Measurements from ENCODE around the gene SYT3. TPM values are rescaled to one million over a fixed set of nuclear protein-coding genes. Genes with fewer than 3 reads are reported as not detected.
A peak's percentile ranks its signal among the peaks of the same experiment; 100 is the strongest.
"Not testable (repeated sequence)": the region's sequence is repeated elsewhere in the genome, so short reads cannot be mapped to it uniquely, and the experiment has no call there.

Gene SYT3
- total RNA-seq, 1 experiment from 2014 or later, result not detected

DNA sequence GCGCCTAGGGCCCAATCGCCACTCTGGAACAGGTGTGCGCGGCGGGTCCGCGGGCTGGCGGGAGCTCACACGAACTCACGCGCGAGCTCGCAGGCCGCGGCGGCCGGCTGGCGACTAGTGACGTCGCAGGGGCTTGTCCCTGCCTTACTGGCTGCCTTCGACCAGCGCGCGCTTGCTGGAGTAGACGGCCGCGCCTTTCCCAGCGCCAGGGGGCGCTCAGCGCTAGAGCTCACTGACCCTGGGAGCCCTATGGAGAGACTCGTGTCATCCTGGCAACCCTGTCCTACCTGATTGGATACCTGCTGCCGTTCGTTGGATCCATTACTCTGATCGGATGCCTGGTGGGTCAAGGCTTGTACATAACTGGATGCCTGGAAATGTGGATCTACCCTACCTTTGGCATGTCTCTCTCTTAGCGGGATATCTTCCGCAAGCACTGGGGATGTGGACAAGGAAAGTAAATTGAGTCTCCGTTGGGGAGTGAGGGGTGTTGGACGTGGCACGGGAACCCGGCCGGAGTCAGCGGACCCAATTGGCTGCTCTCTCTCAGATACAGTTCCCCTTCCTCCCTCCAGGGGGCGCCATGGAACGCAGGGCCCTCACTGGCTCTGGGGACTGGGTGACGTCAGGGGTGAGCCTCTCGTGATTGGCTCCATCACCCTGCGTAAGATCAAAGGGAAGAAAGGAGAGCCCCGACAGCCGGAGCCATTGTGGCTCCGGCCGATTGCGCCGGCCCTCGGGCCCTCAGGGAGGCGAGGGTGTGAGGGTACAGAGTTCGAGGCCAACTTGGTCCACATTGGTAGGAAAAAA is 35.2 kb downstream of the SYT3 start:
- H3K4me1 Mint-ChIP-seq (ENCODE audit: low read depth, unreplicated experiment); H3K9me3 Mint-ChIP-seq (ENCODE audit: low read depth, unreplicated experiment); H3K4me3 Mint-ChIP-seq (ENCODE audit: low read depth, unreplicated experiment); H3K27ac Mint-ChIP-seq (ENCODE audit: unreplicated experiment); BruUV-seq (replicated peaks); H3K36me3 Mint-ChIP-seq (ENCODE audit: insufficient read depth, unreplicated experiment); CTCF ChIA-PET; intact Hi-C loops (cut with micrococcal nuclease; ENCODE audit: unreplicated experiment); DNase-seq: not testable (repeated sequence)
- H3K27me3 Mint-ChIP-seq (ENCODE audit: unreplicated experiment), result peaks cover 44% of the 10 kb centered on the region
- TF ChIP-seq, protein P1, sequence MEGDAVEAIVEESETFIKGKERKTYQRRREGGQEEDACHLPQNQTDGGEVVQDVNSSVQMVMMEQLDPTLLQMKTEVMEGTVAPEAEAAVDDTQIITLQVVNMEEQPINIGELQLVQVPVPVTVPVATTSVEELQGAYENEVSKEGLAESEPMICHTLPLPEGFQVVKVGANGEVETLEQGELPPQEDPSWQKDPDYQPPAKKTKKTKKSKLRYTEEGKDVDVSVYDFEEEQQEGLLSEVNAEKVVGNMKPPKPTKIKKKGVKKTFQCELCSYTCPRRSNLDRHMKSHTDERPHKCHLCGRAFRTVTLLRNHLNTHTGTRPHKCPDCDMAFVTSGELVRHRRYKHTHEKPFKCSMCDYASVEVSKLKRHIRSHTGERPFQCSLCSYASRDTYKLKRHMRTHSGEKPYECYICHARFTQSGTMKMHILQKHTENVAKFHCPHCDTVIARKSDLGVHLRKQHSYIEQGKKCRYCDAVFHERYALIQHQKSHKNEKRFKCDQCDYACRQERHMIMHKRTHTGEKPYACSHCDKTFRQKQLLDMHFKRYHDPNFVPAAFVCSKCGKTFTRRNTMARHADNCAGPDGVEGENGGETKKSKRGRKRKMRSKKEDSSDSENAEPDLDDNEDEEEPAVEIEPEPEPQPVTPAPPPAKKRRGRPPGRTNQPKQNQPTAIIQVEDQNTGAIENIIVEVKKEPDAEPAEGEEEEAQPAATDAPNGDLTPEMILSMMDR (IDR thresholded peaks at IDR 0.05; ENCODE audit: unreplicated experiment), result peak; percentile 25

DNA sequence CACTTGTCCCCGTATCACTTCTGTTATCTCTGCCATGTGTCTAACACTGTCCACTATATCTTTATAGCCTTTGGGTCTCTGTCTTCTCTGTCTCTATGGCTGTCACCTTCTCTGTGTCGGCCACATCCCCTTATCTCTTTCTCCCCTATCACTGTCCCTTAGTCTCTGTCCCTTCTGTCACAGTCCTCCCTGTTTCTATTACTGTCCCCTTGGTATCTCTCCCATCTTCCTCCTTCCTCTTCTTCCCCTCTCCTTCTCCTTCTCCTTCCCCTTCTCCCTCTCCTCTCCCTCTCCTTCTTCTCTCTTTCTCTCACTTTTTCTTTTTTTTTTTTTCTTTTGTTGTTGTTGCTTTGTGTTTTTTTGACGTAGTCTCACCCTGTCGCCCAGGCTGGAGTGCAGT is 36.7 kb downstream of the SYT3 start:
- no peak for DNase-seq
- H3K27ac Mint-ChIP-seq (ENCODE audit: unreplicated experiment), result no peak overlapping the region
- no peaks in the 10 kb centered on the region for H3K9me3 Mint-ChIP-seq (ENCODE audit: low read depth, unreplicated experiment)
- CTCF ChIA-PET, result interaction anchor here (0.7 kb wide), 1 partner anchor 63 kb away, joined by 6 read pairs; no protein-coding TSS in a partner anchor
- H3K4me1 Mint-ChIP-seq (ENCODE audit: low read depth, unreplicated experiment), result no peaks in the 10 kb centered on the region
- H3K27me3 Mint-ChIP-seq (ENCODE audit: unreplicated experiment), result peaks cover 46% of the 10 kb centered on the region
- no peak overlapping the region for H3K4me3 Mint-ChIP-seq (ENCODE audit: low read depth, unreplicated experiment)
- TF ChIP-seq, protein P1 (IDR thresholded peaks at IDR 0.05; ENCODE audit: unreplicated experiment), result no peak
- no TSS peak for BruUV-seq (replicated peaks)
- intact Hi-C loops (cut with micrococcal nuclease; ENCODE audit: unreplicated experiment), result no loop called here
- H3K36me3 Mint-ChIP-seq (ENCODE audit: insufficient read depth, unreplicated experiment), result no peaks in the 10 kb centered on the region

GRCh38 chr19:50602496-50602895 is 37.2 kb downstream of the SYT3 start:
- no peak overlapping the region for H3K4me3 Mint-ChIP-seq (ENCODE audit: low read depth, unreplicated experiment)
- H3K27me3 Mint-ChIP-seq (ENCODE audit: unreplicated experiment), result peaks cover 46% of the 10 kb centered on the region
- TF ChIP-seq, protein P1 (IDR thresholded peaks at IDR 0.05; ENCODE audit: unreplicated experiment), result no peak
- intact Hi-C loops (cut with micrococcal nuclease; ENCODE audit: unreplicated experiment), result no loop called here
- H3K9me3 Mint-ChIP-seq (ENCODE audit: low read depth, unreplicated experiment), result no peaks in the 10 kb centered on the region
- H3K27ac Mint-ChIP-seq (ENCODE audit: unreplicated experiment), result no peak overlapping the region
- CTCF ChIA-PET, result no interaction called here
- H3K36me3 Mint-ChIP-seq (ENCODE audit: insufficient read depth, unreplicated experiment), result no peaks in the 10 kb centered on the region
- BruUV-seq (replicated peaks), result no TSS peak
- no peaks in the 10 kb centered on the region for H3K4me1 Mint-ChIP-seq (ENCODE audit: low read depth, unreplicated experiment)
- DNase-seq, result no peak

GRCh38 chr19:50602089-50602422 is 37.6 kb downstream of the SYT3 start:
- Mint-ChIP-seq H3K27me3 (ENCODE audit: unreplicated experiment) (peaks cover 46% of the 10 kb centered on the region), H3K9me3 (ENCODE audit: low read depth, unreplicated experiment) (no peaks in the 10 kb centered on the region), H3K4me1 (ENCODE audit: low read depth, unreplicated experiment) (no peaks in the 10 kb centered on the region), H3K36me3 (ENCODE audit: insufficient read depth, unreplicated experiment) (no peaks in the 10 kb centered on the region), H3K27ac (ENCODE audit: unreplicated experiment) (no peak overlapping the region), H3K4me3 (ENCODE audit: low read depth, unreplicated experiment) (no peak overlapping the region)
- BruUV-seq (replicated peaks), result no TSS peak
- TF ChIP-seq, protein P1 (IDR thresholded peaks at IDR 0.05; ENCODE audit: unreplicated experiment), result no peak
- intact Hi-C loops (cut with micrococcal nuclease; ENCODE audit: unreplicated experiment), result no loop called here
- no peak for DNase-seq
- CTCF ChIA-PET, result no interaction called here
